Endothelial cell (in vitro differentiated cells): Measurements from ENCODE around the gene CHRNE. TPM values are rescaled to one million over a fixed set of nuclear protein-coding genes. Genes with fewer than 3 reads are reported as not detected.

Source experiments
- DNase-seq: peaks from one replicate; pipeline ENCODE4 v3.0.0; 2021; ENCODE audit warnings: low spot score
- H3K27ac Mint-ChIP-seq: one replicate; pipeline ENCODE4 v1.8.0; 2021; ENCODE audit warnings: mixed read lengths, inconsistent platforms; ENCODE audit not compliant: unreplicated experiment
- H3K27me3 Mint-ChIP-seq: one replicate; pipeline ENCODE4 v1.8.0; 2021; ENCODE audit warnings: mild to moderate bottlenecking, moderate library complexity, mixed read lengths, inconsistent platforms; ENCODE audit not compliant: unreplicated experiment
- H3K36me3 Mint-ChIP-seq: one replicate; pipeline ENCODE4 v1.8.0; 2021; ENCODE audit warnings: mild to moderate bottlenecking, low read depth, mixed read lengths, inconsistent platforms; ENCODE audit not compliant: unreplicated experiment
- H3K4me1 Mint-ChIP-seq: one replicate; pipeline ENCODE4 v1.8.0; 2021; ENCODE audit warnings: mild to moderate bottlenecking, mixed read lengths, inconsistent platforms; ENCODE audit not compliant: unreplicated experiment
- H3K4me3 Mint-ChIP-seq: one replicate; pipeline ENCODE4 v1.8.0; 2021; ENCODE audit warnings: mild to moderate bottlenecking, mixed read lengths, inconsistent platforms; ENCODE audit not compliant: unreplicated experiment
- H3K9me3 Mint-ChIP-seq: one replicate; pipeline ENCODE4 v1.8.0; 2021; ENCODE audit warnings: mixed read lengths, inconsistent platforms; ENCODE audit not compliant: unreplicated experiment
- CTCF ChIP-seq: fragments of 200-600 bp; sonication (generic); IDR thresholded peaks from one replicate; pipeline ENCODE4 v1.5.0; 2021; ENCODE audit warnings: antibody characterized with exemption; ENCODE audit not compliant: unreplicated experiment
- total RNA-seq: library from RNA; stranded (reverse); fragmentation: NEBNext Ultra II Directional; extraction: Animal tissue kit (Norgen Biotek cat#: 25700); gene quantifications from one replicate; pipeline ENCODE4 v1.2.1, GENCODE V29; 2021; ENCODE audit not compliant: unreplicated experiment

The CHRNE gene
- total RNA-seq, 1 donor from 2014 or later = 1.2 TPM

- Mint-ChIP-seq H3K27ac (no peak overlapping the region), H3K4me3 (no peak overlapping the region), H3K27me3 (peaks cover 16% of the 10 kb centered on the region), H3K4me1 (peaks cover 3% of the 10 kb centered on the region), H3K9me3 (no peaks in the 10 kb centered on the region), H3K36me3 (peaks cover 24% of the 10 kb centered on the region)
- DNase-seq = no peak
- TF ChIP-seq CTCF = no peak
These were observed 10.2 kb downstream of the CHRNE start for GRCh38 chr17:4892499-4893221.

- Mint-ChIP-seq H3K4me3 (no peak overlapping the region), H3K36me3 (peaks cover 27% of the 10 kb centered on the region), H3K9me3 (no peaks in the 10 kb centered on the region), H3K27me3 (peaks cover 12% of the 10 kb centered on the region), H3K4me1 (no peaks in the 10 kb centered on the region), H3K27ac (no peak overlapping the region)
- DNase-seq = no peak
- no peak for TF ChIP-seq CTCF
These were observed 11.2 kb downstream of the CHRNE start for GRCh38 chr17:4891411-4892410.

- Mint-ChIP-seq H3K4me1 (no peaks in the 10 kb centered on the region), H3K9me3 (no peaks in the 10 kb centered on the region), H3K36me3 (peaks cover 40% of the 10 kb centered on the region), H3K27me3 (peaks cover 8% of the 10 kb centered on the region), H3K27ac (no peak overlapping the region), H3K4me3 (no peak overlapping the region)
- TF ChIP-seq CTCF = no peak
- DNase-seq = no peak
These were observed 15.3 kb downstream of the CHRNE start for GRCh38 chr17:4887581-4887980.

- H3K36me3 Mint-ChIP-seq = peaks cover 45% of the 10 kb centered on the region
These were observed 16.1 kb downstream of the CHRNE start for GRCh38 chr17:4886830-4887229.

More at GRCh38 chr17:4886830-4887229, 16.1 kb downstream of the CHRNE start:
- Mint-ChIP-seq H3K9me3 (no peaks in the 10 kb centered on the region), H3K27me3 (peaks cover 9% of the 10 kb centered on the region), H3K27ac (no peak overlapping the region), H3K4me3 (peak overlapping the region; percentile 25), H3K4me1 (no peaks in the 10 kb centered on the region)
- TF ChIP-seq CTCF = no peak
- DNase-seq = no peak
